ENCODE measurements around the gene WHRN. TPM values are rescaled to one million over a fixed set of nuclear protein-coding genes. Genes with fewer than 3 reads are reported as not detected.

WHRN gene
- total RNA-seq, 4 donors from 2014 or later: 0.82 to 4.1 (median 2.3) TPM

- TF ChIP-seq CTCF (IDR thresholded peaks at IDR 0.05; ENCODE audit: low read depth): no peak
Observed at GRCh38 chr9:114397848-114398605, 107.2 kb downstream of the WHRN start.

GRCh38 chr9:114397219-114397847 lies 107.9 kb downstream of the WHRN start:
- no peak for TF ChIP-seq CTCF (IDR thresholded peaks at IDR 0.05; ENCODE audit: low read depth)

GRCh38 chr9:114396558-114397218 lies 108.6 kb downstream of the WHRN start:
- no peak for TF ChIP-seq CTCF (IDR thresholded peaks at IDR 0.05; ENCODE audit: low read depth)

- no peak for TF ChIP-seq CTCF (IDR thresholded peaks at IDR 0.05; ENCODE audit: low read depth)
Observed at GRCh38 chr9:114395768-114396167, 109.5 kb downstream of the WHRN start.

GRCh38 chr9:114395334-114395617 lies 110.0 kb downstream of the WHRN start:
- no peak for TF ChIP-seq CTCF (IDR thresholded peaks at IDR 0.05; ENCODE audit: low read depth)

GRCh38 chr9:114394523-114395333 lies 110.5 kb downstream of the WHRN start:
- TF ChIP-seq CTCF (IDR thresholded peaks at IDR 0.05; ENCODE audit: low read depth): no peak

- TF ChIP-seq CTCF (IDR thresholded peaks at IDR 0.05; ENCODE audit: low read depth): no peak
Observed at GRCh38 chr9:114392749-114393112, 112.5 kb downstream of the WHRN start.
